Smooth muscle cell (in vitro differentiated cells): Measurements from ENCODE around the gene BCKDK. TPM values are rescaled to one million over a fixed set of nuclear protein-coding genes. Genes with fewer than 3 reads are reported as not detected.

Source experiments
- DNase-seq: peaks from one replicate; lab custom pipeline; 2025; ENCODE audit not compliant: unreplicated experiment; lab: John Stamatoyannopoulos, UW
- H2AFZ ChIP-seq: fragments of 200-600 bp; sonication (generic); 2 replicates; pipeline ENCODE4 v1.6.0; 2016; ENCODE audit warnings: antibody characterized with exemption, low read depth, mild to moderate bottlenecking
- H3F3A ChIP-seq: fragments of 200-600 bp; sonication (generic); 2 replicates; pipeline ENCODE4 v1.6.0; 2017; ENCODE audit warnings: antibody characterized with exemption, low read depth
- H3K27ac ChIP-seq: fragments of 200-600 bp; sonication (generic); 2 replicates; pipeline ENCODE4 v1.5.1; 2016; ENCODE audit warnings: low read depth, mild to moderate bottlenecking
- H3K27me3 ChIP-seq: fragments of 200-600 bp; sonication (generic); 2 replicates; pipeline ENCODE4 v1.6.1; 2016; ENCODE audit warnings: low read depth, mild to moderate bottlenecking
- H3K36me3 ChIP-seq: fragments of 200-600 bp; sonication (generic); 2 replicates; pipeline ENCODE4 v1.5.1; 2016; ENCODE audit warnings: low read depth
- H3K4me1 ChIP-seq: fragments of 200-600 bp; sonication (generic); 2 replicates; pipeline ENCODE4 v1.5.1; 2016; ENCODE audit warnings: low read depth
- H3K4me2 ChIP-seq: fragments of 200-600 bp; sonication (generic); 2 replicates; pipeline ENCODE4 v1.6.0; 2016; ENCODE audit warnings: mild to moderate bottlenecking
- H3K4me3 ChIP-seq: fragments of 200-600 bp; sonication (generic); 2 replicates; pipeline ENCODE4 v1.5.1; 2016; ENCODE audit warnings: mild to moderate bottlenecking
- H3K79me2 ChIP-seq: fragments of 200-600 bp; sonication (generic); 2 replicates; pipeline ENCODE4 v1.6.0; 2016; ENCODE audit warnings: low read depth, mild to moderate bottlenecking
- H3K9ac ChIP-seq: fragments of 200-600 bp; sonication (generic); 2 replicates; pipeline ENCODE4 v1.6.0; 2016; ENCODE audit warnings: low read depth
- H3K9me3 ChIP-seq: fragments of 200-600 bp; sonication (generic); replicated peaks from 2 replicates; pipeline ENCODE4 v1.5.1; 2016; ENCODE audit warnings: low read depth
- H4K20me1 ChIP-seq: fragments of 200-600 bp; sonication (generic); 2 replicates; pipeline ENCODE4 v1.6.0; 2016; ENCODE audit warnings: low read depth
- CTCF ChIP-seq: fragments of 200-600 bp; sonication (generic); IDR thresholded peaks from 2 replicates; pipeline ENCODE4 v1.5.1; 2017; ENCODE audit warnings: borderline replicate concordance, mild to moderate bottlenecking, antibody characterized with exemption; ENCODE audit not compliant: insufficient read depth, poor library complexity, severe bottlenecking
- WGBS: methylation state at CpG from one replicate; pipeline ENCODE4 v1.1.7; 2016; ENCODE audit warnings: low lambda C conversion rate; 5-methylcytosine and 5-hydroxymethylcytosine counted together
- polyA plus RNA-seq: library from polyadenylated mRNA; unstranded; fragments of >200 nt; fragmentation: Nextera tagmentation; extraction: Ambion mirVana; gene quantifications from 2 replicates; pipeline ENCODE4 v1.2.1, GENCODE V29; 2016
- total RNA-seq: library from RNA; depleted of rRNA; stranded (reverse); fragments of >200 nt; gene quantifications from 2 replicates; pipeline ENCODE4 v1.2.3, GENCODE V29; 2014

BCKDK gene
- total and polyA plus RNA-seq, 2 experiments from 2014 or later, result 40.5 to 82.6 TPM

GRCh38 chr16:31085411-31085810 is 22.8 kb upstream of the BCKDK start:
- no peak for DNase-seq
- Histone ChIP-seq H3K9ac (no peak overlapping the region), H3K4me2 (no peak overlapping the region), H3K36me3 (no peaks in the 10 kb centered on the region), H4K20me1 (peaks cover 52% of the 10 kb centered on the region), H3F3A (no peaks in the 10 kb centered on the region), H3K79me2 (peaks cover 12% of the 10 kb centered on the region), H3K4me3 (no peak overlapping the region), H3K27me3 (no peaks in the 10 kb centered on the region), H2AFZ (no peak overlapping the region), H3K9me3 (no peaks in the 10 kb centered on the region), H3K4me1 (no peaks in the 10 kb centered on the region), H3K27ac (no peak overlapping the region)
- TF ChIP-seq CTCF, result no peak
- 75% methylated on average over 8 of the region's 8 CpGs for WGBS

GRCh38 chr16:31085873-31086628 is 22.1 kb upstream of the BCKDK start:
- DNase-seq, result no peak
- Histone ChIP-seq H3K36me3 (no peaks in the 10 kb centered on the region), H3K27me3 (no peaks in the 10 kb centered on the region), H3K4me2 (no peak overlapping the region), H3K79me2 (peaks cover 7% of the 10 kb centered on the region), H2AFZ (no peak overlapping the region), H3K4me3 (no peak overlapping the region), H3K27ac (no peak overlapping the region), H4K20me1 (peaks cover 49% of the 10 kb centered on the region), H3F3A (no peaks in the 10 kb centered on the region), H3K4me1 (no peaks in the 10 kb centered on the region), H3K9me3 (no peaks in the 10 kb centered on the region), H3K9ac (no peak overlapping the region)
- TF ChIP-seq CTCF, result no peak
- 96% methylated on average over 18 of the region's 18 CpGs for WGBS

- no peaks in the 10 kb centered on the region for H3K27me3 ChIP-seq
- 83% methylated on average over 5 of the region's 6 CpGs for WGBS
- no peak for DNase-seq
- H3K79me2 ChIP-seq, result peaks cover 10% of the 10 kb centered on the region
- no peak for TF ChIP-seq CTCF
- H3K27ac ChIP-seq, result no peak overlapping the region
- H3K4me2 ChIP-seq, result no peak overlapping the region
- H3F3A ChIP-seq, result no peaks in the 10 kb centered on the region
- H3K36me3 ChIP-seq, result no peaks in the 10 kb centered on the region
- peaks cover 49% of the 10 kb centered on the region for H4K20me1 ChIP-seq
- no peak overlapping the region for H2AFZ ChIP-seq
- H3K9ac ChIP-seq, result no peak overlapping the region
- no peaks in the 10 kb centered on the region for H3K9me3 ChIP-seq
- H3K4me3 ChIP-seq, result no peak overlapping the region
- H3K4me1 ChIP-seq, result no peaks in the 10 kb centered on the region
These were observed 21.6 kb upstream of the BCKDK start for GRCh38 chr16:31086629-31086906.

GRCh38 chr16:31087481-31087880 is 20.7 kb upstream of the BCKDK start:
- Histone ChIP-seq H3K27me3 (no peaks in the 10 kb centered on the region), H3K27ac (no peak overlapping the region), H3K4me3 (no peak overlapping the region), H2AFZ (no peak overlapping the region), H3K4me1 (no peaks in the 10 kb centered on the region), H3F3A (no peaks in the 10 kb centered on the region), H3K36me3 (no peaks in the 10 kb centered on the region), H3K9ac (no peak overlapping the region), H4K20me1 (peaks cover 48% of the 10 kb centered on the region), H3K9me3 (no peaks in the 10 kb centered on the region), H3K79me2 (peaks cover 17% of the 10 kb centered on the region), H3K4me2 (no peak overlapping the region)
- no peak for TF ChIP-seq CTCF
- no peak for DNase-seq
- over 99% methylated on average over 8 of the region's 8 CpGs for WGBS
